Stimulated activated CD8-positive, alpha-beta memory T cell treated with anti-CD3 and anti-CD28 coated beads, Interleukin-15, amount 100 ng/mL, for 1 hour (primary cell): Measurements from ENCODE around the gene KIT.

ENCODE experiments used
- DNase-seq: peaks from one replicate; pipeline ENCODE4 v3.0.0-alpha.2; 2020; ENCODE audit warnings: low read depth

KIT gene

GRCh38 chr4:54745031-54745770 is 87.4 kb downstream of the KIT start:
- DNase-seq, result no peak

GRCh38 chr4:54746218-54746617 is 88.5 kb downstream of the KIT start:
- DNase-seq, result no peak

GRCh38 chr4:54750341-54750740 is 92.6 kb downstream of the KIT start:
- no peak for DNase-seq

GRCh38 chr4:54754394-54754793 is 96.6 kb downstream of the KIT start:
- DNase-seq, result no peak

- DNase-seq, result no peak
Observed at GRCh38 chr4:54764476-54764875, 106.7 kb downstream of the KIT start.

DNA sequence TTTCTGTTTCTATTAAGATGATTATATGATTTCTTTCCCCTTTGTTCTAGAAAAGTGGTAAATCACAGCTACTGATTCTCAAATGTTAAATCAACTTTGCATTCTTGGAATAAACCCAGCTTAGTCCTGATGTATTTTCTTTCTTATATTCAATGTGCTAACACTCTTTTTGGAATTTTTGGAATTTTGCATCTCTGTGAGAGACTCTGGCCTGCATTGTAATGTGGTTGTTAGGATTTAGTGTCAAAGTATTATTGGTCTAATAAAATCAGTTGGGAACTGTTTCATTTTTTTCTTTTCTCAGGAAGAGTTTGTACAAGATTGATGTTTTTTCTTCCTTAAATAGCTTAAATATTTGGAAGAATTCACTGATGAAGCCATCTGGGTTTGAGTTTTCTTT is 109.6 kb downstream of the KIT start:
- no peak for DNase-seq

DNA sequence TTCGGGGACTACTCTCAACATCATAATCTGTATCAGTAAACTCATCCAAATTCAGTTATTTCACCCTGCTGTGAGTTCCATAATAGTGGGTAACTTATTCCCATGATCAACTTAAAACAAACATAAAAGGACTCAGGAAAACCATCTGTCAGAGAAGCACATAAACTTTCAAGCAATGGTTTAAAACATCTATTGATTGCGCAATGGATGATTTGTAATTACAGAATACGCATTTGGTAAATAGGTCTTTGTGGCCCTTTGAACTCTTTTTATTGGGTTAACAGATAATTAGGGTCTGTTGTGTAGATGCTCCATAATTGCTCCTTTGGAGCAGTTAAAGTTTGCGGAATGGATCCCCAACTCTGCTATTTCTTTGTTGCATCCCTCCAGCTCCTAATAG is 115.3 kb downstream of the KIT start:
- DNase-seq, result no peak

DNA sequence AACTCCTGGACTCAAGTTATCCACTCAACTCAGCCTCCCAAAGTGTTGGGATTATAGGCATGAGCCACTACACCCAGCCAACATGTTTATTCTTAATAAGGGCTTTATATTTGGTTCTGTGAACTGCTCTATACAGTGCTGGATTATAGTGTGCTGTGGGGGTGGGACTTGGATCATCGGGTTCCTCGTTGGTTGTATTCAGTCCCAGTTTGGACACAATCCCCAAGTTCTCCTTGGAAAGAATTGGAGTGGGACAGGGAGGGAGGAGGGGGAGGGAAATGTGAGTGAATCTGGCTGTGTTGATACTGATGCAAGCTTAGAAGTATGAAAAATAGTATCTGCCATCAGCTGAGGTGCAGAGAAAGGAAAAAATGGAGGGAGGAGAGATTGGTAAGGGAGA is 121.3 kb downstream of the KIT start:
- DNase-seq, result no peak

- no peak for DNase-seq
Observed at GRCh38 chr4:54779476-54780148, 121.9 kb downstream of the KIT start.

GRCh38 chr4:54780149-54780495 is 122.4 kb downstream of the KIT start:
- DNase-seq, result no peak

DNA sequence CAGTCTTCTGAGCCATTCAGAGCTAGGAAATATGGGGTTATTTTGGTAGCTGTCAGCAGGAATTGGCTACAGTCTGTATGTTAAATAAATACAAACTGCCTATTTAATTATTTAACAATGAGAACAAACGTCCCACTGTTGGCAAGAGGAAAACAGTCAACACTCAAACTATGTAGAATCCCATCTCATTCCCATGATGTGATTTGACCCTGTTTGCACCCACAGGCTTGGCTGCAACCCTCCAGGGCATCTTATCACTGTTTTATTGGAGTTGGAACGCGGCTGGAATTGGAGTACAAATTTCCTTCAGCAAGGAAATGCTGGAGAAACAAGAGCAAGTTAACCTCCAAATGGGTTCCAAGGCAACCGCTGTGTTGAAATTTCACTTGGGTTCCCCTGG is 124.0 kb downstream of the KIT start:
- DNase-seq, result no peak

GRCh38 chr4:54783402-54784110 is 125.8 kb downstream of the KIT start:
- no peak for DNase-seq

GRCh38 chr4:54784161-54784671 is 126.5 kb downstream of the KIT start:
- no peak for DNase-seq
